PC-3 (cell line): ENCODE data around the gene PIGT. TPM values are rescaled to one million over a fixed set of nuclear protein-coding genes. Genes with fewer than 3 reads are reported as not detected.
A peak's percentile ranks its signal among the peaks of the same experiment; 100 is the strongest.

ENCODE experiments used
- ATAC-seq: fragments of 200-7000 bp; cut with Tn5 transposase; 2 replicates; pipeline ENCODE4 v1.9.1; 2020; ENCODE audit warnings: mild to moderate bottlenecking, moderate library complexity
- BruUV-seq: library from RNA; stranded (reverse); fragments of 400-500 nt; replicated peaks from 2 replicates; lab custom pipeline; 2021; lab: Mats Ljungman, UMichigan
- CTCF ChIA-PET: fragments of 300-600 bp; sonication (Branson Sonifier 250); formaldehyde crosslinking; loops from one replicate; lab custom pipeline; 2022; ENCODE audit warnings: antibody characterized with exemption; lab: Charles Lee
- POLR2A ChIA-PET: fragments of 300-600 bp; sonication (Branson Sonifier 250); formaldehyde crosslinking; loops from one replicate; lab custom pipeline; 2022; ENCODE audit warnings: antibody characterized with exemption; ENCODE audit not compliant: unreplicated experiment; lab: Charles Lee
- DNase-seq: peaks from one replicate; pipeline ENCODE4 v3.0.0-alpha.2; 2015
- H2AFZ ChIP-seq: fragments of 300-600 bp; sonication (generic); 2 replicates; pipeline ENCODE4 v1.6.0; 2016; ENCODE audit warnings: antibody characterized with exemption, low read length
- H3F3A ChIP-seq: fragments of 300-600 bp; sonication (generic); one replicate; pipeline ENCODE4 v1.6.0; 2017; ENCODE audit warnings: antibody characterized with exemption, low read length, control low read depth, mild to moderate bottlenecking; ENCODE audit not compliant: unreplicated experiment
- H3K27ac ChIP-seq: fragments of 300-600 bp; sonication (generic); 2 replicates; pipeline ENCODE4 v1.5.1; 2016; ENCODE audit warnings: mild to moderate bottlenecking, low read length
- H3K27me3 ChIP-seq: fragments of 300-600 bp; sonication (generic); 2 replicates; pipeline ENCODE4 v1.6.1; 2016; ENCODE audit warnings: low read length, mixed read lengths
- H3K36me3 ChIP-seq: fragments of 300-600 bp; sonication (generic); 2 replicates; pipeline ENCODE4 v1.6.1; 2016; ENCODE audit warnings: low read depth, mixed run types, low read length, mixed read lengths
- H3K4me1 ChIP-seq: fragments of 300-600 bp; sonication (generic); 2 replicates; pipeline ENCODE4 v1.5.1; 2016; ENCODE audit warnings: low read length; ENCODE audit not compliant: insufficient read depth
- H3K4me2 ChIP-seq: fragments of 300-600 bp; sonication (generic); 2 replicates; pipeline ENCODE4 v1.6.0; 2016; ENCODE audit warnings: low read length
- H3K4me3 ChIP-seq: fragments of 300-600 bp; sonication (generic); 2 replicates; pipeline ENCODE4 v1.5.1; 2016; ENCODE audit warnings: mild to moderate bottlenecking, low read length, mixed read lengths
- H3K79me2 ChIP-seq: fragments of 300-600 bp; sonication (generic); 2 replicates; pipeline ENCODE4 v1.6.1; 2017; ENCODE audit warnings: low read length, mixed read lengths
- H3K9ac ChIP-seq: fragments of 300-600 bp; sonication (generic); 2 replicates; pipeline ENCODE4 v1.6.0; 2016; ENCODE audit warnings: mild to moderate bottlenecking, low read length
- H3K9me2 ChIP-seq: fragments of 300-600 bp; sonication (generic); replicated peaks from 2 replicates; pipeline ENCODE4 v1.6.1; 2016; ENCODE audit warnings: mixed run types, low read length, mixed read lengths
- H3K9me3 ChIP-seq: fragments of 300-600 bp; sonication (generic); 2 replicates; pipeline ENCODE4 v1.6.1; 2016; ENCODE audit warnings: low read length, mixed read lengths
- H4K20me1 ChIP-seq: fragments of 300-600 bp; sonication (generic); 2 replicates; pipeline ENCODE4 v1.6.1; 2016; ENCODE audit warnings: low read length, mixed read lengths
- EZH2 ChIP-seq: fragments of 300-600 bp; sonication (generic); IDR thresholded peaks from one replicate; pipeline ENCODE4 v1.6.1; 2017; ENCODE audit warnings: antibody characterized with exemption, mild to moderate bottlenecking, low read length; ENCODE audit not compliant: unreplicated experiment
- EZH2phosphoT487 ChIP-seq: fragments of 300-600 bp; sonication (generic); IDR thresholded peaks from 2 replicates; pipeline ENCODE4 v1.6.1; 2018; ENCODE audit warnings: mild to moderate bottlenecking, antibody characterized with exemption, low read length, borderline replicate concordance
- intact Hi-C: fragments of 100-400 bp; cut with micrococcal nuclease; formaldehyde crosslinking; loops from 2 replicates; pipeline ENCODE4 v1.9.0; 2023
- total RNA-seq: library from RNA; depleted of rRNA; stranded (reverse); fragments of >200 nt; gene quantifications from 2 replicates; pipeline ENCODE4 v1.2.3, GENCODE V29; 2014
- TF ChIP-seq, protein P1 (sequence below): fragments of 300-600 bp; sonication (generic); conservative IDR thresholded peaks from 2 replicates; pipeline ENCODE4 v1.5.1; 2017; ENCODE audit warnings: antibody characterized with exemption, low read depth, mild to moderate bottlenecking, low read length

PIGT gene
- total RNA-seq, 1 experiment from 2014 or later: 129 TPM

- TF ChIP-seq EZH2phosphoT487 (no peak), EZH2 (no peak)
- TF ChIP-seq, protein P1, sequence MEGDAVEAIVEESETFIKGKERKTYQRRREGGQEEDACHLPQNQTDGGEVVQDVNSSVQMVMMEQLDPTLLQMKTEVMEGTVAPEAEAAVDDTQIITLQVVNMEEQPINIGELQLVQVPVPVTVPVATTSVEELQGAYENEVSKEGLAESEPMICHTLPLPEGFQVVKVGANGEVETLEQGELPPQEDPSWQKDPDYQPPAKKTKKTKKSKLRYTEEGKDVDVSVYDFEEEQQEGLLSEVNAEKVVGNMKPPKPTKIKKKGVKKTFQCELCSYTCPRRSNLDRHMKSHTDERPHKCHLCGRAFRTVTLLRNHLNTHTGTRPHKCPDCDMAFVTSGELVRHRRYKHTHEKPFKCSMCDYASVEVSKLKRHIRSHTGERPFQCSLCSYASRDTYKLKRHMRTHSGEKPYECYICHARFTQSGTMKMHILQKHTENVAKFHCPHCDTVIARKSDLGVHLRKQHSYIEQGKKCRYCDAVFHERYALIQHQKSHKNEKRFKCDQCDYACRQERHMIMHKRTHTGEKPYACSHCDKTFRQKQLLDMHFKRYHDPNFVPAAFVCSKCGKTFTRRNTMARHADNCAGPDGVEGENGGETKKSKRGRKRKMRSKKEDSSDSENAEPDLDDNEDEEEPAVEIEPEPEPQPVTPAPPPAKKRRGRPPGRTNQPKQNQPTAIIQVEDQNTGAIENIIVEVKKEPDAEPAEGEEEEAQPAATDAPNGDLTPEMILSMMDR: no peak
- no peak overlapping the region for H3K9ac ChIP-seq
- no peaks in the 10 kb centered on the region for H3K79me2 ChIP-seq
- no peak overlapping the region for H3K27ac ChIP-seq
- POLR2A ChIA-PET: no interaction called here
- H3F3A ChIP-seq: no peaks in the 10 kb centered on the region
- no peaks in the 10 kb centered on the region for H4K20me1 ChIP-seq
- H2AFZ ChIP-seq: no peak overlapping the region
- H3K9me2 ChIP-seq: no peaks in the 10 kb centered on the region
- peaks cover 19% of the 10 kb centered on the region; the same call in 1 of the 2 replicates for H3K36me3 ChIP-seq
- no peak overlapping the region for H3K4me3 ChIP-seq
- H3K4me2 ChIP-seq: no peak overlapping the region
- intact Hi-C loops: no loop called here
- H3K27me3 ChIP-seq: no peaks in the 10 kb centered on the region
- no TSS peak for BruUV-seq
- DNase-seq (peak; percentile 28), ATAC-seq (no peak)
- CTCF ChIA-PET: interaction anchor here (0.5 kb wide), 2 partner anchors 30 to 40 kb away, joined by 3 to 5 read pairs; partner anchors contain the start of gene SYS1
- peaks cover 8% of the 10 kb centered on the region; the same call in 1 of the 2 replicates for H3K4me1 ChIP-seq
- peaks cover 20% of the 10 kb centered on the region for H3K9me3 ChIP-seq
Measured at GRCh38 chr20:45402946-45403345, 13.0 kb upstream of the PIGT start.

- Histone ChIP-seq H3K9me3 (peaks cover 11% of the 10 kb centered on the region; the same call in 1 of the 2 replicates), H3K4me1 (peaks cover 8% of the 10 kb centered on the region; the same call in 1 of the 2 replicates), H2AFZ (no peak overlapping the region), H3K9me2 (no peaks in the 10 kb centered on the region), H3K4me3 (no peak overlapping the region), H3K4me2 (no peak overlapping the region), H3K27me3 (no peaks in the 10 kb centered on the region), H3K79me2 (no peaks in the 10 kb centered on the region), H3F3A (no peaks in the 10 kb centered on the region), H3K27ac (no peak overlapping the region), H3K9ac (no peak overlapping the region), H3K36me3 (peaks cover 18% of the 10 kb centered on the region; the same call in 1 of the 2 replicates), H4K20me1 (no peaks in the 10 kb centered on the region)
- DNase-seq (no peak), ATAC-seq (no peak)
- TF ChIP-seq EZH2phosphoT487 (no peak), EZH2 (no peak)
- TF ChIP-seq, protein P1: no peak
- BruUV-seq: no TSS peak
- intact Hi-C loops: no loop called here
- ChIA-PET CTCF (no interaction called here), POLR2A (interaction anchor here (0.6 kb wide), 1 partner anchor 60 kb away, joined by 4 read pairs; no protein-coding TSS in a partner anchor)
Measured at GRCh38 chr20:45404438-45404837, 11.5 kb upstream of the PIGT start.
